Posterior cingulate gyrus (tissue), 11 donors: Measurements from ENCODE around the gene IDH3A.

ENCODE experiments used
- DNase-seq, 10 donors: peaks; one replicate each; pipeline versions ENCODE4 v3.0.0 to v3.0.0-alpha.2; 2020 to 2021; ENCODE audit warnings: mixed read lengths in 3 of 10
- intact Hi-C: fragments of 100-400 bp; cut with DNase I; formaldehyde crosslinking; loops from one replicate; pipeline ENCODE4 v1.15.1; 2023

IDH3A gene

GRCh38 chr15:78197632-78198031 lies 48.5 kb downstream of the IDH3A start:
- peak in 1 of 10 donors; percentile 13 for DNase-seq
- intact Hi-C loops, result no loop called here

GRCh38 chr15:78200276-78200930 lies 51.2 kb downstream of the IDH3A start:
- peak in 1 of 10 donors; percentile 61 for DNase-seq
- intact Hi-C loops, result no loop called here

GRCh38 chr15:78201281-78202190 lies 52.4 kb downstream of the IDH3A start:
- intact Hi-C loops, result no loop called here
- DNase-seq, result peak in 1 of 10 donors; percentile 50

GRCh38 chr15:78203346-78204225 lies 54.4 kb downstream of the IDH3A start:
- intact Hi-C loops, result no loop called here
- DNase-seq, result peak; percentile 50 to 94 (median 64)

GRCh38 chr15:78204351-78205309 lies 55.5 kb downstream of the IDH3A start:
- peak in 6 of 10 donors; percentile 43 to 92 (median 69) for DNase-seq
- intact Hi-C loops, result no loop called here

GRCh38 chr15:78205337-78205736 lies 56.2 kb downstream of the IDH3A start:
- DNase-seq, result no peak
- intact Hi-C loops, result no loop called here

- intact Hi-C loops, result no loop called here
- peak in 2 of 10 donors; percentile 68 to 84 for DNase-seq
These were observed 56.7 kb downstream of the IDH3A start for GRCh38 chr15:78205856-78206255.

- intact Hi-C loops, result no loop called here
These were observed 57.4 kb downstream of the IDH3A start for GRCh38 chr15:78206326-78207109.

GRCh38 chr15:78207110-78207458 lies 57.9 kb downstream of the IDH3A start:
- intact Hi-C loops, result no loop called here

More at GRCh38 chr15:78206326-78207109, 57.4 kb downstream of the IDH3A start:
- peak in 1 of 10 donors; percentile 59 for DNase-seq

GRCh38 chr15:78207641-78208340 lies 58.6 kb downstream of the IDH3A start:
- intact Hi-C loops, result no loop called here
- no peak for DNase-seq

More at GRCh38 chr15:78207110-78207458, 57.9 kb downstream of the IDH3A start:
- peak in 1 of 10 donors; percentile 35 for DNase-seq

- intact Hi-C loops, result no loop called here
- DNase-seq, result no peak
These were observed 59.2 kb downstream of the IDH3A start for GRCh38 chr15:78208341-78208844.

- intact Hi-C loops, result no loop called here
- DNase-seq, result peak in 1 of 10 donors; percentile 62
These were observed 59.9 kb downstream of the IDH3A start for GRCh38 chr15:78208887-78209645.

GRCh38 chr15:78209646-78210348 lies 60.6 kb downstream of the IDH3A start:
- peak in 2 of 10 donors; percentile 60 to 80 for DNase-seq
- intact Hi-C loops, result no loop called here

GRCh38 chr15:78210349-78210717 lies 61.2 kb downstream of the IDH3A start:
- peak in 1 of 10 donors; percentile 52 for DNase-seq
- intact Hi-C loops, result no loop called here

GRCh38 chr15:78211189-78211921 lies 62.2 kb downstream of the IDH3A start:
- peak in 1 of 10 donors; percentile 66 for DNase-seq
- intact Hi-C loops, result no loop called here

- intact Hi-C loops, result no loop called here
- DNase-seq, result peak in 1 of 10 donors; percentile 59
These were observed 62.8 kb downstream of the IDH3A start for GRCh38 chr15:78212008-78212407.
